Fibroblast of skin of abdomen (primary cell): ENCODE results near the gene CCDC9.
"Not testable (repeated sequence)": the region's sequence is repeated elsewhere in the genome, so short reads cannot be mapped to it uniquely, and the experiment has no call there.

ENCODE experiments used
- DNase-seq: peaks from one replicate; pipeline ENCODE4 v3.0.0-alpha.2; 2013

CCDC9 gene

GRCh38 chr19:47232422-47233211 is 23.7 kb upstream of the CCDC9 start:
- DNase-seq: peak; percentile 75

GRCh38 chr19:47236072-47236675 is 20.2 kb upstream of the CCDC9 start:
- no peak for DNase-seq

GRCh38 chr19:47239152-47239551 is 17.2 kb upstream of the CCDC9 start:
- DNase-seq: no peak

GRCh38 chr19:47239610-47240296 is 16.6 kb upstream of the CCDC9 start:
- DNase-seq: peak; percentile 54

GRCh38 chr19:47240556-47240955 is 15.8 kb upstream of the CCDC9 start:
- no peak for DNase-seq

- peak; percentile 81 for DNase-seq
Measured at GRCh38 chr19:47240996-47241918, 15.1 kb upstream of the CCDC9 start.

GRCh38 chr19:47241919-47242577 is 14.3 kb upstream of the CCDC9 start:
- DNase-seq: no peak

- DNase-seq: no peak
Measured at GRCh38 chr19:47243364-47243775, 13.0 kb upstream of the CCDC9 start.

GRCh38 chr19:47243776-47244547 is 12.4 kb upstream of the CCDC9 start:
- DNase-seq: peak; percentile 98

- peak; percentile 71 for DNase-seq
Measured at GRCh38 chr19:47247308-47247990, 8.9 kb upstream of the CCDC9 start.

GRCh38 chr19:47253016-47253415 is 3.3 kb upstream of the CCDC9 start:
- not testable (repeated sequence) for DNase-seq

- DNase-seq: peak; percentile 94
Measured at GRCh38 chr19:47253467-47253881, 2.9 kb upstream of the CCDC9 start.

- no peak for DNase-seq
Measured at GRCh38 chr19:47253970-47254369, 2.4 kb upstream of the CCDC9 start.

GRCh38 chr19:47256693-47257410 is 527 bp downstream of the CCDC9 start:
- DNase-seq: peak; percentile 99

GRCh38 chr19:47257411-47258169 is 1.3 kb downstream of the CCDC9 start:
- DNase-seq: no peak

GRCh38 chr19:47258434-47258833 is 2.1 kb downstream of the CCDC9 start:
- no peak for DNase-seq

GRCh38 chr19:47258895-47259555 is 2.7 kb downstream of the CCDC9 start:
- no peak for DNase-seq

- no peak for DNase-seq
Measured at GRCh38 chr19:47260476-47260875, 4.2 kb downstream of the CCDC9 start.
